Immature natural killer cell (primary cell): ENCODE results near the gene KIRREL1. TPM values are rescaled to one million over a fixed set of nuclear protein-coding genes. Genes with fewer than 3 reads are reported as not detected.

Source experiments
- DNase-seq, 3 donors: peaks; one replicate each; pipeline ENCODE4 v3.0.0; 2022; ENCODE audit warnings: mixed read lengths in 1 of 3
- H3K27ac Mint-ChIP-seq, 6 donors: one replicate each; pipeline ENCODE4 v1.8.0; 2020; ENCODE audit warnings: mixed read lengths in 6 of 6, mild to moderate bottlenecking in 5 of 6, inconsistent platforms in 4 of 6, moderate library complexity in 3 of 6
- H3K27me3 Mint-ChIP-seq, 3 donors: one replicate each; pipeline ENCODE4 v1.8.0; 2020 to 2021; ENCODE audit warnings: low read depth in 3 of 3, mild to moderate bottlenecking in 3 of 3, mixed read lengths in 3 of 3, moderate library complexity in 3 of 3, inconsistent platforms in 1 of 3
- H3K36me3 Mint-ChIP-seq, 3 donors: one replicate each; pipeline ENCODE4 v1.8.0; 2020; ENCODE audit warnings: mixed read lengths in 3 of 3, inconsistent platforms in 2 of 3, mild to moderate bottlenecking in 2 of 3
- H3K4me1 Mint-ChIP-seq, 2 donors: one replicate each; pipeline ENCODE4 v1.8.0; 2020; ENCODE audit warnings: inconsistent platforms in 2 of 2, mild to moderate bottlenecking in 2 of 2, mixed read lengths in 2 of 2, moderate library complexity in 1 of 2
- H3K4me3 Mint-ChIP-seq, 5 donors: one replicate each; pipeline ENCODE4 v1.8.0; 2020; ENCODE audit warnings: mild to moderate bottlenecking in 5 of 5, mixed read lengths in 5 of 5, inconsistent platforms in 3 of 5, moderate library complexity in 3 of 5
- H3K9me3 Mint-ChIP-seq, 6 donors: one replicate each; pipeline ENCODE4 v1.8.0; 2020; ENCODE audit warnings: mild to moderate bottlenecking in 6 of 6, mixed read lengths in 6 of 6, inconsistent platforms in 4 of 6, moderate library complexity in 3 of 6
- polyA plus RNA-seq, 3 donors: library from polyadenylated mRNA; unstranded; fragments of 300-500 nt; fragmentation: Illumina TruSeq; gene quantifications; one replicate each; pipeline ENCODE4 v1.2.3, GENCODE V29; 2021

KIRREL1 gene
- polyA plus RNA-seq, 3 donors from 2014 or later, result not detected

- H3K27me3 Mint-ChIP-seq, result peaks cover 3 to 12% (median 10%) of the 10 kb centered on the region in 3 donors
These were observed 137.8 kb downstream of the KIRREL1 start for GRCh38 chr1:158131217-158131616.

GRCh38 chr1:158140764-158141192 is 147.3 kb downstream of the KIRREL1 start:
- H3K4me3 Mint-ChIP-seq, result no peak overlapping the region
- no peak for DNase-seq
- no peaks in the 10 kb centered on the region for H3K4me1 Mint-ChIP-seq
- no peaks in the 10 kb centered on the region for H3K36me3 Mint-ChIP-seq
- H3K27ac Mint-ChIP-seq, result peak overlapping the region in 1 of 6 donors; percentile 31
- H3K27me3 Mint-ChIP-seq, result peaks cover 0 to 5% (median 0%) of the 10 kb centered on the region in 3 donors
- H3K9me3 Mint-ChIP-seq, result peaks cover 0 to 1% (median 0%) of the 10 kb centered on the region in 6 donors

More at GRCh38 chr1:158131217-158131616, 137.8 kb downstream of the KIRREL1 start:
- Mint-ChIP-seq H3K9me3 (no peaks in the 10 kb centered on the region), H3K4me1 (peaks cover 0 to 8% of the 10 kb centered on the region in 2 donors), H3K36me3 (no peaks in the 10 kb centered on the region), H3K27ac (no peak overlapping the region), H3K4me3 (no peak overlapping the region)
- no peak for DNase-seq

GRCh38 chr1:158145173-158145719 is 151.8 kb downstream of the KIRREL1 start:
- no peaks in the 10 kb centered on the region for H3K36me3 Mint-ChIP-seq
- H3K27me3 Mint-ChIP-seq, result peaks cover 4 to 13% (median 10%) of the 10 kb centered on the region in 3 donors
- no peak overlapping the region for H3K4me3 Mint-ChIP-seq
- peaks cover 16 to 33% of the 10 kb centered on the region in 2 donors for H3K4me1 Mint-ChIP-seq
- no peak overlapping the region for H3K27ac Mint-ChIP-seq
- no peaks in the 10 kb centered on the region for H3K9me3 Mint-ChIP-seq
- no peak for DNase-seq

GRCh38 chr1:158146165-158146564 is 152.7 kb downstream of the KIRREL1 start:
- H3K9me3 Mint-ChIP-seq, result no peaks in the 10 kb centered on the region
- peaks cover 23 to 40% of the 10 kb centered on the region in 2 donors for H3K4me1 Mint-ChIP-seq
- DNase-seq, result no peak
- H3K27me3 Mint-ChIP-seq, result peaks cover 6 to 15% (median 8%) of the 10 kb centered on the region in 3 donors
- no peak overlapping the region for H3K4me3 Mint-ChIP-seq
- no peak overlapping the region for H3K27ac Mint-ChIP-seq
- no peaks in the 10 kb centered on the region for H3K36me3 Mint-ChIP-seq

GRCh38 chr1:158146739-158147138 is 153.3 kb downstream of the KIRREL1 start:
- H3K27ac Mint-ChIP-seq, result no peak overlapping the region
- no peak for DNase-seq
- peaks cover 6 to 15% (median 7%) of the 10 kb centered on the region in 3 donors for H3K27me3 Mint-ChIP-seq
- H3K36me3 Mint-ChIP-seq, result no peaks in the 10 kb centered on the region
- no peaks in the 10 kb centered on the region for H3K9me3 Mint-ChIP-seq
- no peak overlapping the region for H3K4me3 Mint-ChIP-seq
- H3K4me1 Mint-ChIP-seq, result peaks cover 23 to 40% of the 10 kb centered on the region in 2 donors

GRCh38 chr1:158147401-158147800 is 154.0 kb downstream of the KIRREL1 start:
- Mint-ChIP-seq H3K9me3 (no peaks in the 10 kb centered on the region), H3K27ac (peak overlapping the region in 4 of 6 donors; percentile 13 to 57 (median 44)), H3K27me3 (peaks cover 6 to 15% (median 7%) of the 10 kb centered on the region in 3 donors), H3K4me3 (peak overlapping the region in 1 of 5 donors; percentile 3), H3K36me3 (no peaks in the 10 kb centered on the region), H3K4me1 (peaks cover 23 to 40% of the 10 kb centered on the region in 2 donors)
- no peak for DNase-seq

GRCh38 chr1:158147869-158148268 is 154.4 kb downstream of the KIRREL1 start:
- H3K4me1 Mint-ChIP-seq, result peaks cover 23 to 40% of the 10 kb centered on the region in 2 donors
- no peak for DNase-seq
- no peaks in the 10 kb centered on the region for H3K9me3 Mint-ChIP-seq
- H3K27ac Mint-ChIP-seq, result peak overlapping the region in 3 of 6 donors; percentile 25 to 87 (median 86)
- H3K27me3 Mint-ChIP-seq, result peaks cover 7 to 15% (median 8%) of the 10 kb centered on the region in 3 donors
- H3K4me3 Mint-ChIP-seq, result peak overlapping the region in 3 of 5 donors; percentile 15 to 94 (median 31)
- no peaks in the 10 kb centered on the region for H3K36me3 Mint-ChIP-seq

- no peaks in the 10 kb centered on the region for H3K36me3 Mint-ChIP-seq
- peaks cover 23 to 40% of the 10 kb centered on the region in 2 donors for H3K4me1 Mint-ChIP-seq
- no peak for DNase-seq
- peaks cover 7 to 15% (median 8%) of the 10 kb centered on the region in 3 donors for H3K27me3 Mint-ChIP-seq
- peak overlapping the region; percentile 62 to 87 (median 72) for H3K27ac Mint-ChIP-seq
- H3K4me3 Mint-ChIP-seq, result peak overlapping the region; percentile 91 to 96 (median 95)
- no peaks in the 10 kb centered on the region for H3K9me3 Mint-ChIP-seq
These were observed 155.0 kb downstream of the KIRREL1 start for GRCh38 chr1:158148468-158148867.

- Mint-ChIP-seq H3K36me3 (no peaks in the 10 kb centered on the region), H3K4me1 (peaks cover 23 to 40% of the 10 kb centered on the region in 2 donors), H3K27me3 (peaks cover 7 to 16% (median 8%) of the 10 kb centered on the region in 3 donors), H3K4me3 (peak overlapping the region; percentile 91 to 96 (median 95)), H3K27ac (peak overlapping the region; percentile 62 to 93 (median 90)), H3K9me3 (no peaks in the 10 kb centered on the region)
- no peak for DNase-seq
These were observed 155.7 kb downstream of the KIRREL1 start for GRCh38 chr1:158149175-158149574.

Other genes with a start within 250 kb of the KIRREL1 start
- not detected for gene FCRL2, start 216.5 kb upstream of the KIRREL1 start, polyA plus RNA-seq
- gene FCRL1, start 173.5 kb upstream of the KIRREL1 start, polyA plus RNA-seq, result under 1 TPM; 0.09 to 0.41 (median 0.39) TPM
- not detected for gene CD5L, start 151.8 kb upstream of the KIRREL1 start, polyA plus RNA-seq
- gene CD1D, start 187.2 kb downstream of the KIRREL1 start, polyA plus RNA-seq, result 1 to 10 TPM in 2 of 3 donors, not detected in 1; 2.9 to 8.7 TPM